Glomerular endothelial cell (primary cell): Measurements from ENCODE around the gene EPHB1. TPM values are rescaled to one million over a fixed set of nuclear protein-coding genes. Genes with fewer than 3 reads are reported as not detected.

Experiments
- DNase-seq: peaks from one replicate; pipeline ENCODE4 v3.0.0-alpha.2; 2011; ENCODE audit warnings: low read depth, low spot score; ENCODE audit errors: extremely low read depth
- total RNA-seq: library from RNA; depleted of rRNA; stranded (reverse); fragments of >200 nt; gene quantifications from 2 replicates; pipeline ENCODE4 v1.2.3, GENCODE V29; 2015

EPHB1 gene
- total RNA-seq, 1 donor from 2014 or later: 25.7 TPM

GRCh38 chr3:134846911-134847317 is 51.9 kb downstream of the EPHB1 start:
- DNase-seq: peak; percentile 98

GRCh38 chr3:134847349-134847748 is 52.3 kb downstream of the EPHB1 start:
- DNase-seq: no peak

DNA sequence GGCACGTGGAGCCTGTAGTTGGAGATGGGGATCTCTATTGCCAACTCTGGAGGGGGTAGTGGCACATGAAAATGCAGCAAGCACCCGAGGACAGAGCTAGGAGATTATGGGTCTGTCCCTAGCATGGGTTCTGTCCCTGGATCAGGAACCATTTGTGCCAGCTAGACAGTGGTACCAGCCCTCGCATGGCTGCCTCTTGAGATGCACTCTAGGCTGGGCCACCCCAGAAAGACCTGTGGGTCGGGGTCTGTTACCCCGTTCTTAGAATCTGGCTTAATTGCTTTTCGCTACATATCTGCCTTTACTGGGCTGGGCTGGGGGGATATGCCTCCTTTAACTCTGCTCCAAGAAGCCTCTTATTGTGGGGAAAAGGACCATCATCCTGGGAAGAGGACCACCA is 54.5 kb downstream of the EPHB1 start:
- DNase-seq: no peak

- DNase-seq: no peak
Observed at GRCh38 chr3:134850761-134851160, 55.7 kb downstream of the EPHB1 start.

- DNase-seq: no peak
Observed at GRCh38 chr3:134852132-134852531, 57.1 kb downstream of the EPHB1 start.

DNA sequence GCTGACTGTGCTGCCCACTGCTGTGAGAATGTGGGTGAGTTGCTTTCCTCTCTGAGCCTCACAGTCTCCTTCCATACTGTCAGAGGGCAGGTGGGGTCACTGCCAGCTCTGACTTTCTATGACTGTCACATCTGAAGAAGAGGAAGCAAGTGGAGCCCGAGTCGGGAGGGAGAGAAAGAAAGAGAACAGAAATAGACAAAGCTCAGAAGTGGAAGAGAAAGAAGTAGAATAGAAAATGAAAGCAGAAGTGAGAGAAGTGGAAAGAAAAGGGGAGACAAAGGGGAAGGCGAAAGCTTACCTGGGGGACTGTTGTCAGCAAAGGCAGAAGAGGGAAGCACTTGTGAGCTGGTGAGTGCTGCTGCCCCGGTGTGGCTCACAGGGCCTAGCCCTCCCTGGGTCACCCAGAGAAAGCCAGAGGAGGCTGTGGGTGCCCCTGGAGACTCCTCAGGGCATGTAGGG is 57.9 kb downstream of the EPHB1 start:
- no peak for DNase-seq

DNA sequence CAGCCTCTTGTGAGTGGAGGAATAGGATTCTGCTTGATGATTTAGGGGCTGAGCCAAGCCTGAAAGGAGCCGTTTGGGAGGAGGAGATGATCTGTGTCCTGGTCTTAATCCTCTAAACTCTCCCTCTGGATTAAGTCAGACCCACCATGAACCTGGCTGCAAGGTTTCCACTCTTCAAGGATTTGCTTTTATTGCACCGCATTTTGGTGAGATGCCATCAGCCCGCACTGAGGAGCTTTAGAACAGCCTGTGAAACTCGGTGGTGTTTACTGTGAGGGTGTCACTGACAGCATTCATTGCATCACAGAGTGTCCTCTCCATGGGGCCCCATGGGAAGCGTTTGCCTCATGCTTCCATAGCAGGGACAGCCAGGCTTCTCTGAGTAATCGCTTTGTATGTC is 59.2 kb downstream of the EPHB1 start:
- no peak for DNase-seq

DNA sequence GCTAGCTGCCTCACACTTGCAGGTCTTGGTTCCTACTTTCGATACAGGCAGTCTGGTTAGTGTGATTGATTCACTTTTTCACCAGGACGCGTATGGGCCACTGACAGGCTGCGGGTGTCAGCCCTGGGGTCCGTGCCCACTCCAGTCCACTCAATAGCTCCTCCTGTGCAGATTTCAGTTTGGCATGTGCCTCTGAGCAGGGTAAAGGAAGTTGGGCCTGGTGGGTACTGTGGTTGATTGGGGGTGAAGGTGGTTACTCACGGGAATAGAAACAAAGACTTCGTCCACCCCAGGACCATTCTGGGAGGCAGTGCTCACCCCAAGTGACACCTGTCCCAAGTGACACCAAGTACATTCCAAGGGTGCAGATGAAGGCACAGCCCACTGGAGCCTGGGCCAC is 62.3 kb downstream of the EPHB1 start:
- no peak for DNase-seq

- DNase-seq: no peak
Observed at GRCh38 chr3:134857776-134858362, 62.8 kb downstream of the EPHB1 start.

DNA sequence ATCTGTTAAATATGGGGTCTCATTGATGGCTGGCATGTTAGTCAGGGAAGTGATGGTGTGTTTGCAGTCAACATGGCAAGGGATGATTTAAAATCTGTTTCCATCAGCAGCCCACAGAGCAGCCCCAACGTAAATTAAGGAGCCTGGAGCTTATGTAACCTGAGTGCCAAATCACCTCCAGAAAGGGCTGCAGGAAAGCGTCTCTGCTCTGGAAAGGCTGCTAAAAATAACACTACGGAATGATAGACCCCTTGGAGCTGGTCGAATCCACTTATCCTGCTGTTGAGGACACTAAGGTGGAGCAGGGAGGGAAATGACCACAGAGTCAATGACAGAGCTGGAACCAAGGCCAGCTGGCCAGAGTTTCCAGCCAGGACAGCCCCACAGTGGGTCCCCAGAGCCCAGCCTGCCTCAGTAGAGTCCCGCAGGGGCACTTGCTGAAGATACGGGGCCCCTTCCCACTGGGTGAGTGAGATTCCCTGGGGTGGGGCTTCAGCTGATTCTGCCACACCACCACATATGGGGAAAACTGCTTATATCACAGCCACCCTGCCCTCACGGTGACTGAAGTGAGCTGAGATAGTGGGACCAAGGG is 63.5 kb downstream of the EPHB1 start:
- no peak for DNase-seq

GRCh38 chr3:134859341-134859740 is 64.3 kb downstream of the EPHB1 start:
- DNase-seq: no peak

DNA sequence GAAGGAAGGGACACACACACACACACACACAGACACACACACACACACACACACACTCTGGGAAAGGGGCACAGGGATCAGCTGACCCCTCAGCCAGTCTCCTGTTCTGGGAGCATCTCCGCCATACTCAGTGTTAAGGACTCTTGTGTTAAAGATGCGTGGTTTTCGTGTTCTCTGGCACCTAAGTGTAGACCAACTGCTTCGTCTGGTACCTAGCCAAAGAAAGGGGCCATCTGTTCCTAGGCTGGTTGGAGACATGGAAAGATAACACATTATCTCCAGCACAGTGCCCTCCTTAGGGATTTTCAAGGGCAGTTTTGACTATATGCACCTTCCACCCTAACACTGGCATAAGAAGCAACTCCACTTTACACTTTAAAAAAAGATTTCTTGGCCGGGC is 65.1 kb downstream of the EPHB1 start:
- DNase-seq: no peak

GRCh38 chr3:134863915-134864314 is 68.9 kb downstream of the EPHB1 start:
- no peak for DNase-seq

DNA sequence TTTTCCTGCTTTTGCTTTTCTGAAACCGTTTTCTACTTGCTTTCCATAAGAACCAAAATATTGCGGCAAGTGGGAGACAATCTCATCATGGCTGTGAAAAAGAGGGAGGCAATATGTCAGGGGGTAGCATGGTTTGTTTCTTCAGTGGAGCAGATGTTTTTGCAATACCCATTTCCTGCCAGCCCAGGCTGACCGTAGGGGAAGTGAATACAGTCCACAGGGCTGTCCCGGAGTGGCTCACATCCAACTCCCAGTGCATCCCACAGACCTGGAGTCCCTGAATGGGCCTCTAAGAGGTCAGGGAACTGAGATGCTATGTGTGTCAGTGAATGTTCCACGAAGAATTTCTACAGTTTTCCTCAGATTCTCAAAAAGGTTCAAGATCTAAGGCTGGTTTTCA is 69.6 kb downstream of the EPHB1 start:
- DNase-seq: no peak

- DNase-seq: no peak
Observed at GRCh38 chr3:134867277-134867676, 72.2 kb downstream of the EPHB1 start.

DNA sequence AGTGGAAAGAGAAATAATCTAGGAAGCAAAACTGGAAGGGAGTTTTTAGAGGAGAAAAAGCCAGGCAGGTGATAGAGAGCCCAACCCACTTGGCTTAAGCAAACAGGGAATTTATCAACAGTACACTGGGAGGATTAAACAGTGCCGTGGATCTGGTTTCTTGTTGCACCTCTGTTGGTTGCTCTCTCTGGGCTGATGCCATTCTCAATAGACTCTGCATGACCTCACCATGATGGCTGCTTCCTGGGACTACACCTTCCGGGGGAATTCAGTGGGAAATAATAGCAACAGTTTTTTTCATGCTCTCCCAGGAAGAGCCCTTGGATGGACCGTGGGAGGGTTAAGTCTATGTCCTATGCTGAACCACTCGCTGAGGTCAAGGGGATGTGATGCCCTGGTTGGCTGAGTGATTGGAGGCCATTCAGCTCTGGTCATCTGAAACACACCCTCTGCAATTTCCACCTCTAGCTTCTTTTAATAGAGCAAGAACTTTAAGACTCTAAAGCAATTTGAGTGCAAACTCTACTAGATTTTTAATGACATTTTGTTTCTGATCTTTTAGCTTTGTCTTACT is 74.2 kb downstream of the EPHB1 start:
- DNase-seq: no peak

GRCh38 chr3:134871818-134872217 is 76.8 kb downstream of the EPHB1 start:
- no peak for DNase-seq

DNA sequence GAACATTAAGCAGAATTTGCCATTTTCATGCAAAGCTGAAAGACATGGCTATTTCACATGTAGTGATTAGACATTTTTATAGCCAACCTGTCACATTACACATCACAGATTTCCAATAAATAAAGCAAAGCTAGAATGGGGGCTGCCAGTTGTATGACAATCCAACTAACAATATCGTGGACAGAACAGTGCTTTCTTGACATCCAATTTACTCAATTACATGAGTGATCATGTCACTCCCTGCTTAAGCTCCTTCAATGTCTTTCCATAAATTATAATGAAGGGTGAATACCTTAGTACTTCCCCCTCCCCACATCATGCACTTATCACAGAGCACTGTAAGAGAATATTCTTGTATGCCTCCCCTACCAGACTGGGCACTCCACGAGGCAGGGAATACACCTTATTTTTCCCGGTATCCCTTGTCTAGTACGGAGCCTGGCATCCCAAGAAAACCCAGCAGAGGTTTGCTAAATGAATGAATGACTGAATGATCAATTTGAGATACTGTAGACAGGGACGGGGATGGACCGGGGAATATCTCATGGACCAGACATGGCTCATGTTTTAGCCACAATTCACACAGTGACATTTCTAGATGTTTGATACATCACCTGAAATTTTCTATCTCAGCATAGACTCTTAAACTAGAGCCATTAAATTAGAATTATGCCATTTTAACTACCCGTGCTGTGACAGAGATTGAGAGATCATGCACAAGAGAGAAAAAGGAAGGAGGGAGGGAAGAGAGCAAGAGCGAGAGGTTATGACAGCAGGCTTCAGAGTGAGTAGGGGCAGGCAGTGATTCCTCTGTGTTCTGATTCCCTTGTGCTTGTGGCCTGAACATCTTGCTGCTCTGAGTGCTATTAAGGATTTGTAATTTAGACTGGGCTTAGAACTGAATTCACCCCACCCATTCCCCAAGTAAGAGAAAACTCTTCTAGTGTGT is 77.7 kb downstream of the EPHB1 start:
- no peak for DNase-seq

DNA sequence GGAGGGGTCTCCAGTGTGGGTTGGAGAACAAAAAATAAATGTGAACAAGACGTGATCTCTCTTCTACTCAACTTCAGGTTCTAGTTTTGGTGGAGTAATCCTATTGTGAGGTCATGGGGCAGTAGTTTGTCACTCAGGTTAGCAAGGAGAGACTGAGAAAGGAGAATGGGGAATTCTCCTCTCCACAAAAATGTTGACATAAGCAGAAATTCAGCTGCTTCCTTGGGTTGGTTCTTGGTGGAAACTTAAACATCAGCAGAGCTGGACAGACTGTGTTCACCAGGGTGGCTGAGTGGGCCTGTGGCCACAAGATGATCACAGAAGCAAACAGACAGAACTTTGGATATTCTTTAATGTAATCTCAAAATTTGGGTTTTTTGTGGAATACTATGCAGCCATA is 78.7 kb downstream of the EPHB1 start:
- DNase-seq: no peak

- DNase-seq: no peak
Observed at GRCh38 chr3:134874737-134875413, 79.8 kb downstream of the EPHB1 start.

DNA sequence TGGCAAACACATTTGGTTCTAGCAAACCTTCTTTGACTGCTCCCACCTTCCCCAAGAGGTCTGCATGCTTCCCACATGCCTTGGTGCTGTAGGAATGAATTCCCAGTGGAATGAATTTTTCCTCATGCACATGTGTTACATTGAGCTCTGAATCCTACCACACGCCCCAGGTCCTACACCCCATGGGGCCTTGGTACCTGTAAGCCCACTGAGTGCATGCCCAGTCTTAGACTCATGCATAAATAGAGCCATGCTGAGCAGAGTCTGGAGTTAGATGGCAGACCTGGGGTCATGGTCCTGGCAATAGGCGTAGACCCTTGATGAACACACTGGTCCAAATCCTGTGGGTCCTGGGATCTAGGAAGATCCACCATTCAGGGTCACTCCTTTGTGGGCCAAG is 81.8 kb downstream of the EPHB1 start:
- DNase-seq: no peak
